ENCODE results near the gene CNNM2. TPM values are rescaled to one million over a fixed set of nuclear protein-coding genes. Genes with fewer than 3 reads are reported as not detected.

CNNM2 gene
- total RNA-seq, 4 donors from 2014 or later, result 15.2 to 19.2 (median 15.9) TPM

GRCh38 chr10:103139803-103140202 is 221.7 kb downstream of the CNNM2 start:
- H3K4me1 ChIP-seq, result peaks cover 17 to 19% of the 10 kb centered on the region in 2 donors
- H3K4me3 ChIP-seq (replicated peaks in 1 of 3), result no peak overlapping the region
- no peaks in the 10 kb centered on the region for H3K9me3 ChIP-seq
- DNase-seq, result no peak
- H3K36me3 ChIP-seq, result peaks cover 0 to 10% of the 10 kb centered on the region in 2 donors
- TF ChIP-seq POLR2A (IDR thresholded peaks at IDR 0.05), result no peak
- TF ChIP-seq CTCF (IDR thresholded peaks at IDR 0.05), result no peak
- no peaks in the 10 kb centered on the region for H3K27me3 ChIP-seq
- H3K27ac ChIP-seq, result no peak overlapping the region
- 96% methylated on average over 3 of the region's 3 CpGs for WGBS, 2 donors
- intact Hi-C loops (cut with DNase I), result no loop called here

Small RNA genes within 50 kb of the gene (small RNA-seq; reads per million reads assigned to genes)
- gene AS3MT (not detected), gene RF00026 (not detected), gene RF02271 (not detected)

Other genes with a start within 250 kb of the CNNM2 start
- 10 to 100 TPM in 2 of 4 donors, 1 to 10 TPM in 2; 6.6 to 13.4 (median 10.2) TPM for gene ARL3, start 203.9 kb upstream of the CNNM2 start, total RNA-seq
- 10 to 100 TPM in 3 of 4 donors, 1 to 10 TPM in 1; 5.1 to 38.4 (median 20.9) TPM for gene SFXN2, start 203.7 kb upstream of the CNNM2 start, total RNA-seq
- gene WBP1L, start 174.3 kb upstream of the CNNM2 start, total RNA-seq, result 100 to 1,000 TPM; 194 to 384 (median 314) TPM
- gene CYP17A1, start 80.9 kb upstream of the CNNM2 start, total RNA-seq, result 10 to 100 TPM in 3 of 4 donors, 1 to 10 TPM in 1; 4.0 to 29.1 (median 15.9) TPM
- 100 to 1,000 TPM in 2 of 4 donors, 10 to 100 TPM in 2; 77.4 to 134 (median 93.8) TPM for gene BORCS7, start 64.0 kb upstream of the CNNM2 start, total RNA-seq
- gene AS3MT, start 48.8 kb upstream of the CNNM2 start, total RNA-seq, result 10 to 100 TPM in 2 of 4 donors, 1 to 10 TPM in 2; 9.8 to 19.2 (median 13.5) TPM